ENCODE results near the gene ASIC2.
A peak's percentile ranks its signal among the peaks of the same experiment; 100 is the strongest.
"Not testable (repeated sequence)": the region's sequence is repeated elsewhere in the genome, so short reads cannot be mapped to it uniquely, and the experiment has no call there.

Gene ASIC2

GRCh38 chr17:32980230-32980629, 312.9 kb downstream of the ASIC2 start:
- no peak for DNase-seq (ENCODE audit: low spot score)

DNA sequence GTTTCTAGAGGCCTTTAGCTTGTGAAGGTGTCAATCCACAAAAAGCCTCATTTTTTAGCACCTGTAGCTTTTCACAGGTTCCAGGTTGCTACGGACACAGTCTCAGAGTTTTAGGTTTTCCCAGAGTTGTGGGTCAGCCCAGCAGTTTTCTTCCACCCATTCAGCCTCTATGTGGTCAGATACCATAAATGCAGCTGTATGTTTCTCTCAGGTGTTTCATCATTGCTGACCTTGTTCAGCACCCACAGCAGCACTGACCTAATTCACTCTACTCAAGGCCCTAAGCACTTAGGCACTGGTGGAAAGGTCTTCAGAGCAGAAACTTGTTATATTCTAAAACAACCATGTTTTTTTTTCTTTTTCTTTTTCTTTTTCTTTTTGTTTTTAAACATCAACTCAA, 316.5 kb downstream of the ASIC2 start:
- no peak for DNase-seq (ENCODE audit: low spot score)

DNA sequence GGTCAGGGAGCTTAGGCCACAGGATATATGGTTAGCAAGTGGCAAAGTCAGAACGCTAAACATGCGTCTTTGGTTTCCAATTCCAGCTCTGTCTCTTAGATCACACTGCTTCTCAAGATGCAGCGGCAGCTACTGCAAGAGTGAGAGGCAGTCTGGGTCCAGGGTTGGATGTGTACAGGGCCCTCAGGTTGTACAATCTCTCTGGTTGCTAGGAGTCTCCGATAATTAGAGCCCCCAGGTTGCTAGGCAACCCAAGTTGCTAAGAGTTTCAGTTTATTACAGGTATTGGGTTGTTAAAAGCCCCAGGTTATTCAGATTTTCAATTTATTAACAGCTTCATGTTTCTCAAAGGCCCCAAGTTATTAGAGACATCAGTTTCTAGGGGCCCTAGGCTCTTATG, 317.0 kb downstream of the ASIC2 start:
- DNase-seq (ENCODE audit: low spot score) = no peak

DNA sequence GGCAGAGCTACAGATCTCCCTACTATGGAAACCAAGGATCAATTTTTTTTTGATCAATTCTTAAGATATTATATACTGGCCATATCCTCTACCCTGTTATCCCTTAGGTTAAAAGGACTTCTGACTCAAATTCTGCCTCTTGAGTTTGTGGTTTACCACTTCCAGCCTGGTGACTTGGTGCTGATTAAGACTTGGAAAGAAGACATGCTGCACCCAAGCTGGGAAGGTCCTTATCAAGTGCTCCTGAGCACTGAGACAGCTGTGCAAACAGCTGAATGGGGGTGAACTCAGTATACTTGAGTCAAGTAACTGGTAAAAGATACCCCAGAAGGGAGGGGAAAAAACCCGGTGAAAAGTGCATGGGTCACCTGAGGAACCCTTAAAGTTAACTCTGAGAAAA, 321.9 kb downstream of the ASIC2 start:
- DNase-seq (ENCODE audit: low spot score) = peak; percentile 54

DNA sequence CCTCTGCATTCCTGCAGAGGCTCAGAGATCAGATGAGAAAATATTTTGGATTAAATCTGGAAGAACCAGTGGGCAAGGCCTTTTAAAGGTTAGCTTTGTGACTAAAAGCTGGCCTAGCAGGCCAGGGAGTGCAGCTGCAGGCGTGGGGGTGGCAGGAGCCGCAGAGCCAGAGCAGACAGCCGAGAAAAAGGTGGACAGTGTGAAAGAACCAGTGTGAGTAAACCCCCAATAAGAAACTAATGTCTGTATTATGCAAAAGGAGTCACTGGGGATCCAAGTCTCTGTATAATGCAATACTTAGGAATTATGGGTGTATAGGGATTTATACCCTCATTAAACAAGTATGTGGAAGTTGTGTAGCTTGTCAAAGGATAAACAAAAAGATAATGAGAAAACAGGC, 322.8 kb downstream of the ASIC2 start:
- no peak for DNase-seq (ENCODE audit: low spot score)

DNA sequence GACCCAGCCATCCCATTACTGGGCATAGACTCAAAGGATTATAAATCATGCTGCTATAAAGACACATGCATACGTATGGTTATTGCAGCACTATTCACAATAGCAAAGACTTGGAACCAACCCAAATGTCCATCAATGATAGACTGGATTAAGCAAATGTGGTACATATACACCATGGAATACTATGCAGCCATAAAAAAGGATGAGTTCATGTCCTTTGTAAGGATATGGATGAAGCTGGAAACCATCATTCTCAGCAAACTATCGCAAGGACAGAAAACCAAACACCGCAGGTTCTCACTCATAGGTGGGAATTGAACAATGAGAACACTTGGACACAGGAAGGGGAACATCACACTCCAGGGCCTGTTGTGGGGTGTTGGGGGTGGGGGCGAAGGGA, 323.9 kb downstream of the ASIC2 start:
- not testable (repeated sequence) for DNase-seq (ENCODE audit: low spot score)

- no peak for DNase-seq (ENCODE audit: low spot score)
Measured at GRCh38 chr17:32964541-32964940, 328.6 kb downstream of the ASIC2 start.

All from hematopoietic multipotent progenitor cell treated with erythropoietin and hydrocortisone succinate and interleukin-3 and kit ligand, for 17 days (in vitro differentiated cells).